MCF 10A (cell line): ENCODE results near the gene BPIFB6. TPM values are rescaled to one million over a fixed set of nuclear protein-coding genes. Genes with fewer than 3 reads are reported as not detected.

Experiments used
- BruUV-seq: library from RNA; stranded (reverse); fragments of 400-500 nt; replicated peaks from 2 replicates; lab custom pipeline; 2021; lab: Mats Ljungman, UMichigan
- CTCF ChIA-PET: fragments of 300-600 bp; sonication (Branson Sonifier 250); formaldehyde crosslinking; extraction: SDS; loops from one replicate; lab custom pipeline; 2021; ENCODE audit warnings: antibody characterized with exemption, inconsistent platforms; lab: Yijun Ruan, JAX
- POLR2A ChIA-PET: fragments of 300-600, 350-650 bp; sonication (Branson Sonifier 250); formaldehyde crosslinking; extraction: SDS; loops from one replicate; lab custom pipeline; 2020; ENCODE audit warnings: antibody characterized with exemption, inconsistent platforms; lab: Yijun Ruan, JAX
- DNase-seq: peaks from one replicate; pipeline ENCODE4 v3.0.0-alpha.2; 2018; ENCODE audit not compliant: unreplicated experiment
- H3K27ac Mint-ChIP-seq: one replicate; pipeline ENCODE4 v1.8.0; 2022; ENCODE audit warnings: mild to moderate bottlenecking, low read depth, mixed read lengths; ENCODE audit not compliant: unreplicated experiment
- H3K27me3 Mint-ChIP-seq: one replicate; pipeline ENCODE4 v1.8.0; 2022; ENCODE audit warnings: mixed read lengths; ENCODE audit not compliant: insufficient read depth, unreplicated experiment
- H3K36me3 Mint-ChIP-seq: one replicate; pipeline ENCODE4 v1.8.0; 2022; ENCODE audit warnings: mild to moderate bottlenecking, moderate library complexity, mixed read lengths; ENCODE audit not compliant: insufficient read depth, unreplicated experiment
- H3K4me1 Mint-ChIP-seq: one replicate; pipeline ENCODE4 v1.8.0; 2022; ENCODE audit warnings: mixed read lengths; ENCODE audit not compliant: insufficient read depth, unreplicated experiment
- H3K4me3 Mint-ChIP-seq: one replicate; pipeline ENCODE4 v1.8.0; 2022; ENCODE audit warnings: mild to moderate bottlenecking, moderate library complexity, mixed read lengths; ENCODE audit not compliant: unreplicated experiment
- H3K9me3 Mint-ChIP-seq: one replicate; pipeline ENCODE4 v1.8.0; 2022; ENCODE audit warnings: mixed read lengths; ENCODE audit not compliant: unreplicated experiment
- intact Hi-C: fragments of 100-400 bp; cut with micrococcal nuclease; formaldehyde crosslinking; loops from 2 replicates; pipeline ENCODE4 v1.14.1; 2022
- total RNA-seq: library from RNA; stranded (reverse); gene quantifications from 2 replicates; pipeline ENCODE4 v1.2.3, GENCODE V29; 2022
- TF ChIP-seq, protein P1 (sequence below): fragments of 200-600 bp; IDR thresholded peaks from one replicate; pipeline ENCODE4 v1.8.0; 2022; ENCODE audit warnings: antibody characterized with exemption, mild to moderate bottlenecking; ENCODE audit not compliant: unreplicated experiment

BPIFB6 gene
- total RNA-seq, 1 experiment from 2014 or later, result not detected

- no peaks in the 10 kb centered on the region for H3K9me3 Mint-ChIP-seq
- CTCF ChIA-PET, result interaction anchor here (0.5 kb wide), 1 partner anchor 26 kb away, joined by 3 read pairs; no protein-coding TSS in a partner anchor
- H3K4me1 Mint-ChIP-seq, result no peaks in the 10 kb centered on the region
- H3K36me3 Mint-ChIP-seq, result no peaks in the 10 kb centered on the region
- no peak overlapping the region for H3K27ac Mint-ChIP-seq
- TF ChIP-seq, protein P1, sequence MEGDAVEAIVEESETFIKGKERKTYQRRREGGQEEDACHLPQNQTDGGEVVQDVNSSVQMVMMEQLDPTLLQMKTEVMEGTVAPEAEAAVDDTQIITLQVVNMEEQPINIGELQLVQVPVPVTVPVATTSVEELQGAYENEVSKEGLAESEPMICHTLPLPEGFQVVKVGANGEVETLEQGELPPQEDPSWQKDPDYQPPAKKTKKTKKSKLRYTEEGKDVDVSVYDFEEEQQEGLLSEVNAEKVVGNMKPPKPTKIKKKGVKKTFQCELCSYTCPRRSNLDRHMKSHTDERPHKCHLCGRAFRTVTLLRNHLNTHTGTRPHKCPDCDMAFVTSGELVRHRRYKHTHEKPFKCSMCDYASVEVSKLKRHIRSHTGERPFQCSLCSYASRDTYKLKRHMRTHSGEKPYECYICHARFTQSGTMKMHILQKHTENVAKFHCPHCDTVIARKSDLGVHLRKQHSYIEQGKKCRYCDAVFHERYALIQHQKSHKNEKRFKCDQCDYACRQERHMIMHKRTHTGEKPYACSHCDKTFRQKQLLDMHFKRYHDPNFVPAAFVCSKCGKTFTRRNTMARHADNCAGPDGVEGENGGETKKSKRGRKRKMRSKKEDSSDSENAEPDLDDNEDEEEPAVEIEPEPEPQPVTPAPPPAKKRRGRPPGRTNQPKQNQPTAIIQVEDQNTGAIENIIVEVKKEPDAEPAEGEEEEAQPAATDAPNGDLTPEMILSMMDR, result no peak
- no peak overlapping the region for H3K4me3 Mint-ChIP-seq
- no peak for DNase-seq
- POLR2A ChIA-PET, result no interaction called here
- intact Hi-C loops, result no loop called here
- no TSS peak for BruUV-seq
- H3K27me3 Mint-ChIP-seq, result peaks cover 47% of the 10 kb centered on the region
Observed at GRCh38 chr20:33070111-33071053, 38.9 kb downstream of the BPIFB6 start.

GRCh38 chr20:33071198-33071597 lies 39.8 kb downstream of the BPIFB6 start:
- BruUV-seq, result no TSS peak
- no peaks in the 10 kb centered on the region for H3K36me3 Mint-ChIP-seq
- H3K27me3 Mint-ChIP-seq, result peaks cover 55% of the 10 kb centered on the region
- H3K4me1 Mint-ChIP-seq, result no peaks in the 10 kb centered on the region
- CTCF ChIA-PET, result interaction anchor here (0.5 to 0.8 kb wide), 4 partner anchors 25 to 209 kb away, joined by 3 to 4 read pairs (median 3); no protein-coding TSS in a partner anchor
- TF ChIP-seq, protein P1, result no peak
- no peaks in the 10 kb centered on the region for H3K9me3 Mint-ChIP-seq
- H3K27ac Mint-ChIP-seq, result no peak overlapping the region
- no peak overlapping the region for H3K4me3 Mint-ChIP-seq
- DNase-seq, result no peak
- POLR2A ChIA-PET, result no interaction called here
- intact Hi-C loops, result no loop called here

- ChIA-PET POLR2A (interaction anchor here (1.0 kb wide), 1 partner anchor 250 kb away, joined by 3 read pairs; no protein-coding TSS in a partner anchor), CTCF (interaction anchor here (0.6 to 0.8 kb wide), 3 partner anchors 22 to 96 kb away, joined by 3 to 4 read pairs (median 3); no protein-coding TSS in a partner anchor)
- peaks cover 56% of the 10 kb centered on the region for H3K27me3 Mint-ChIP-seq
- BruUV-seq, result no TSS peak
- no peak overlapping the region for H3K4me3 Mint-ChIP-seq
- no peak overlapping the region for H3K27ac Mint-ChIP-seq
- no peaks in the 10 kb centered on the region for H3K9me3 Mint-ChIP-seq
- H3K36me3 Mint-ChIP-seq, result no peaks in the 10 kb centered on the region
- DNase-seq, result no peak
- TF ChIP-seq, protein P1, result no peak
- no peaks in the 10 kb centered on the region for H3K4me1 Mint-ChIP-seq
- intact Hi-C loops, result no loop called here
Observed at GRCh38 chr20:33072362-33072761, 40.9 kb downstream of the BPIFB6 start.

GRCh38 chr20:33072813-33073212 lies 41.4 kb downstream of the BPIFB6 start:
- TF ChIP-seq, protein P1, result no peak
- no peaks in the 10 kb centered on the region for H3K4me1 Mint-ChIP-seq
- POLR2A ChIA-PET, result no interaction called here
- peaks cover 53% of the 10 kb centered on the region for H3K27me3 Mint-ChIP-seq
- no peaks in the 10 kb centered on the region for H3K36me3 Mint-ChIP-seq
- intact Hi-C loops, result no loop called here
- no peak overlapping the region for H3K27ac Mint-ChIP-seq
- H3K9me3 Mint-ChIP-seq, result no peaks in the 10 kb centered on the region
- no TSS peak for BruUV-seq
- CTCF ChIA-PET, result interaction anchor here (0.6 kb wide), 1 partner anchor 96 kb away, joined by 3 read pairs; no protein-coding TSS in a partner anchor
- DNase-seq, result no peak
- no peak overlapping the region for H3K4me3 Mint-ChIP-seq
